Prostate gland (tissue), 2 donors: Measurements from ENCODE around the gene FBRSL1. TPM values are rescaled to one million over a fixed set of nuclear protein-coding genes. Genes with fewer than 3 reads are reported as not detected.

Experiments used
- DNase-seq: peaks from one replicate; pipeline ENCODE4 v3.0.0-alpha.2; 2019; ENCODE audit warnings: low spot score
- H3K27ac ChIP-seq, 2 donors: fragments of 200-600 bp; sonication (generic); 2 replicates each; pipeline ENCODE4 v1.5.1; 2017 to 2019
- H3K27me3 ChIP-seq: fragments of 200-600 bp; sonication (generic); replicated peaks from 2 replicates; pipeline ENCODE4 v1.5.1; 2019; ENCODE audit not compliant: insufficient read depth
- H3K36me3 ChIP-seq, 2 donors: fragments of 200-600 bp; sonication (generic); 1 replicate in 1 of 2; 2 replicates in 1 of 2; pipeline versions ENCODE4 v1.5.1 to v1.8.1; 2017 to 2019
- H3K4me1 ChIP-seq: fragments of 200-600 bp; sonication (generic); replicated peaks from 2 replicates; pipeline ENCODE4 v1.5.1; 2019
- H3K4me3 ChIP-seq, 2 donors: fragments of 200-600 bp; sonication (generic); 2 replicates each; pipeline ENCODE4 v1.5.1; 2017 to 2019
- H3K9me3 ChIP-seq: fragments of 200-600 bp; sonication (generic); 2 replicates; pipeline ENCODE4 v1.5.1; 2017
- CTCF ChIP-seq, 4 experiments: fragments of 200-600 bp in 2 of 4; fragments of 450-650 bp in 2 of 4; sonication (generic) in 2 of 4; IDR thresholded peaks; 1 replicate in 3 of 4; 2 replicates in 1 of 4; pipeline ENCODE4 v1.5.1; 2016 to 2019; ENCODE audit warnings: antibody characterized with exemption in 4 of 4, mild to moderate bottlenecking in 2 of 4, moderate library complexity in 2 of 4
- POLR2A ChIP-seq: fragments of 450-650 bp; IDR thresholded peaks from one replicate; pipeline ENCODE4 v1.6.1; 2016; ENCODE audit warnings: antibody characterized with exemption, mild to moderate bottlenecking
- POLR2AphosphoS5 ChIP-seq: sonication (generic); formaldehyde crosslinking; IDR thresholded peaks from one replicate; pipeline ENCODE4 v1.6.1; 2017; ENCODE audit warnings: antibody characterized with exemption
- WGBS: methylation state at CpG from one replicate; pipeline ENCODE4 v1.1.5; 2018; 5-methylcytosine and 5-hydroxymethylcytosine counted together
- intact Hi-C: fragments of 100-400 bp; cut with DNase I; formaldehyde crosslinking; loops from one replicate; pipeline ENCODE4 v1.14.2; 2022
- total RNA-seq, 2 donors: library from RNA; depleted of rRNA; stranded (reverse); fragments of >200 nt; gene quantifications; one replicate each; pipeline ENCODE4 v1.1.0, GENCODE V29; 2016

FBRSL1 gene
- total RNA-seq, 2 donors from 2014 or later = 34.2 to 69.2 TPM

- TF ChIP-seq CTCF (IDR thresholded peaks at IDR 0.05) = peak in 1 of 4 experiments; percentile 4
- no peak for TF ChIP-seq POLR2A
- peak; percentile 44 for TF ChIP-seq POLR2AphosphoS5
- 44% methylated on average over 19 of the region's 25 CpGs for WGBS
- intact Hi-C loops = no loop called here
- peak overlapping the region in 1 of 2 donors; percentile 1 for H3K4me3 ChIP-seq
- H3K36me3 ChIP-seq = no peaks in the 10 kb centered on the region
- peaks cover 50% of the 10 kb centered on the region for H3K4me1 ChIP-seq
- peak; percentile 64 for DNase-seq
- H3K27me3 ChIP-seq = no peaks in the 10 kb centered on the region
- no peaks in the 10 kb centered on the region for H3K9me3 ChIP-seq
- peak overlapping the region; percentile 71 to 75 for H3K27ac ChIP-seq
Observed at GRCh38 chr12:132494294-132495164, 4.6 kb downstream of the FBRSL1 start.

- H3K4me3 ChIP-seq = no peak overlapping the region
- TF ChIP-seq CTCF (IDR thresholded peaks at IDR 0.05) = no peak
- no peak for TF ChIP-seq POLR2AphosphoS5
- no peak for TF ChIP-seq POLR2A
- no peaks in the 10 kb centered on the region for H3K9me3 ChIP-seq
- intact Hi-C loops = no loop called here
- H3K4me1 ChIP-seq = peaks cover 50% of the 10 kb centered on the region
- no peaks in the 10 kb centered on the region for H3K36me3 ChIP-seq
- H3K27ac ChIP-seq = peak overlapping the region; percentile 71 to 75
- WGBS = 59% methylated on average over 9 of the region's 9 CpGs
- DNase-seq = no peak
- H3K27me3 ChIP-seq = no peaks in the 10 kb centered on the region
Observed at GRCh38 chr12:132495165-132495544, 5.2 kb downstream of the FBRSL1 start.

GRCh38 chr12:132495629-132496357 lies 5.8 kb downstream of the FBRSL1 start:
- intact Hi-C loops = no loop called here
- Histone ChIP-seq H3K36me3 (no peaks in the 10 kb centered on the region), H3K4me3 (no peak overlapping the region), H3K9me3 (no peaks in the 10 kb centered on the region), H3K27ac (peak overlapping the region in 1 of 2 donors; percentile 75), H3K4me1 (peaks cover 50% of the 10 kb centered on the region), H3K27me3 (no peaks in the 10 kb centered on the region)
- TF ChIP-seq POLR2A (no peak), POLR2AphosphoS5 (no peak), CTCF (IDR thresholded peaks at IDR 0.05) (no peak)
- WGBS = 70% methylated on average over 28 of the region's 31 CpGs
- DNase-seq = no peak

- TF ChIP-seq POLR2AphosphoS5 = no peak
- TF ChIP-seq POLR2A = no peak
- TF ChIP-seq CTCF (IDR thresholded peaks at IDR 0.05) = no peak
- 80% methylated on average over 10 of the region's 10 CpGs for WGBS
- Histone ChIP-seq H3K27me3 (no peaks in the 10 kb centered on the region), H3K27ac (no peak overlapping the region), H3K4me3 (no peak overlapping the region), H3K9me3 (no peaks in the 10 kb centered on the region), H3K4me1 (peaks cover 50% of the 10 kb centered on the region), H3K36me3 (no peaks in the 10 kb centered on the region)
- no peak for DNase-seq
- intact Hi-C loops = no loop called here
Observed at GRCh38 chr12:132496358-132496669, 6.4 kb downstream of the FBRSL1 start.
